Activated naive CD4-positive, alpha-beta T cell treated with anti-CD3 and anti-CD28 coated beads, Interleukin-2, amount 50 U/mL, for 72 hours (primary cell): ENCODE results near the gene TOP1. TPM values are rescaled to one million over a fixed set of nuclear protein-coding genes. Genes with fewer than 3 reads are reported as not detected.
A peak's percentile ranks its signal among the peaks of the same experiment; 100 is the strongest.

ENCODE experiments used
- ATAC-seq, 2 donors: fragments of 150-1000 bp; cut with Tn5 transposase; 2 replicates each; pipeline ENCODE4 v1.10.0; 2021; ENCODE audit warnings: mild to moderate bottlenecking in 2 of 2, moderate library complexity in 2 of 2
- DNase-seq, 2 donors: peaks; one replicate each; pipeline ENCODE4 v3.0.0; 2021 to 2022; ENCODE audit warnings: low spot score in 2 of 2
- H3K27ac Mint-ChIP-seq, 2 donors: one replicate each; pipeline ENCODE4 v1.8.0; 2022; ENCODE audit warnings: mild to moderate bottlenecking in 2 of 2, mixed read lengths in 2 of 2
- H3K36me3 Mint-ChIP-seq, 2 donors: one replicate each; pipeline ENCODE4 v1.8.0; 2022; ENCODE audit warnings: mixed read lengths in 2 of 2
- H3K9me3 Mint-ChIP-seq, 2 donors: one replicate each; pipeline ENCODE4 v1.8.0; 2022; ENCODE audit warnings: mixed read lengths in 2 of 2
- total RNA-seq, 2 donors: library from RNA; stranded (reverse); gene quantifications; one replicate each; pipeline ENCODE4 v1.2.3, GENCODE V29; 2022

The TOP1 gene
- total RNA-seq, 2 donors from 2014 or later: 62.4 to 98.9 TPM

GRCh38 chr20:41136680-41137613 lies 108.3 kb downstream of the TOP1 start, which contains the start of gene PLCG1:
Gene PLCG1, plus strand, starts transcription at chr20:41137543. Its CDS starts 99 bp downstream, at chr20:41137642.
- ATAC-seq (peak; percentile 63 to 73), DNase-seq (peak; percentile 88 to 89)
- Mint-ChIP-seq H3K36me3 (peaks cover 23 to 34% of the 10 kb centered on the region in 2 donors), H3K27ac (peak within 1 kb of the TSS; percentile 93 to 95), H3K9me3 (no peaks in the 10 kb centered on the region)

GRCh38 chr20:41137614-41138474 lies 109.2 kb downstream of the TOP1 start:
- Mint-ChIP-seq H3K36me3 (peaks cover 23 to 38% of the 10 kb centered on the region in 2 donors), H3K27ac (peak overlapping the region; percentile 93 to 95), H3K9me3 (no peaks in the 10 kb centered on the region)
- peak; percentile 21 to 25 for ATAC-seq
- DNase-seq: peak; percentile 62 to 80

- ATAC-seq (peak in 1 of 2 donors; percentile 11), DNase-seq (peak; percentile 34 to 67)
- Mint-ChIP-seq H3K27ac (peak overlapping the region; percentile 93 to 95), H3K9me3 (no peaks in the 10 kb centered on the region), H3K36me3 (peaks cover 23 to 40% of the 10 kb centered on the region in 2 donors)
These were observed 110.0 kb downstream of the TOP1 start for GRCh38 chr20:41138475-41139226.

GRCh38 chr20:41139227-41140093 lies 110.8 kb downstream of the TOP1 start:
- ATAC-seq: no peak

GRCh38 chr20:41140226-41141133 lies 111.9 kb downstream of the TOP1 start:
- H3K36me3 Mint-ChIP-seq: peaks cover 31 to 58% of the 10 kb centered on the region in 2 donors
- peak overlapping the region; percentile 93 to 95 for H3K27ac Mint-ChIP-seq
- H3K9me3 Mint-ChIP-seq: no peaks in the 10 kb centered on the region
- DNase-seq: peak in 1 of 2 donors; percentile 56
- peak in 1 of 2 donors; percentile 13 for ATAC-seq

More at GRCh38 chr20:41139227-41140093, 110.8 kb downstream of the TOP1 start:
- H3K36me3 Mint-ChIP-seq: peaks cover 25 to 48% of the 10 kb centered on the region in 2 donors
- no peaks in the 10 kb centered on the region for H3K9me3 Mint-ChIP-seq
- peak overlapping the region; percentile 93 to 95 for H3K27ac Mint-ChIP-seq
- peak in 1 of 2 donors; percentile 51 for DNase-seq

GRCh38 chr20:41141153-41141815 lies 112.7 kb downstream of the TOP1 start:
- ATAC-seq: peak in 1 of 2 donors; percentile 6
- DNase-seq: peak in 1 of 2 donors; percentile 66
- Mint-ChIP-seq H3K9me3 (no peaks in the 10 kb centered on the region), H3K36me3 (peaks cover 31 to 61% of the 10 kb centered on the region in 2 donors), H3K27ac (peak overlapping the region; percentile 93 to 95)

GRCh38 chr20:41142245-41142644 lies 113.6 kb downstream of the TOP1 start:
- Mint-ChIP-seq H3K9me3 (no peaks in the 10 kb centered on the region), H3K27ac (peak overlapping the region; percentile 93 to 95), H3K36me3 (peaks cover 31 to 69% of the 10 kb centered on the region in 2 donors)
- ATAC-seq (no peak), DNase-seq (peak in 1 of 2 donors; percentile 55)

- Mint-ChIP-seq H3K9me3 (no peaks in the 10 kb centered on the region), H3K36me3 (peaks cover 31 to 72% of the 10 kb centered on the region in 2 donors), H3K27ac (peak overlapping the region; percentile 93 to 95)
- DNase-seq: peak in 1 of 2 donors; percentile 63
- peak in 1 of 2 donors; percentile 52 for ATAC-seq
These were observed 114.3 kb downstream of the TOP1 start for GRCh38 chr20:41142919-41143318.

- H3K27ac Mint-ChIP-seq: peak overlapping the region; percentile 0 to 95
- ATAC-seq (no peak), DNase-seq (no peak)
- peaks cover 29 to 69% of the 10 kb centered on the region in 2 donors for H3K36me3 Mint-ChIP-seq
- H3K9me3 Mint-ChIP-seq: no peaks in the 10 kb centered on the region
These were observed 114.7 kb downstream of the TOP1 start for GRCh38 chr20:41143354-41143753.

GRCh38 chr20:41145317-41145716 lies 116.7 kb downstream of the TOP1 start:
- ATAC-seq: no peak
- H3K36me3 Mint-ChIP-seq: peaks cover 21 to 59% of the 10 kb centered on the region in 2 donors
- H3K9me3 Mint-ChIP-seq: no peaks in the 10 kb centered on the region
- DNase-seq: no peak
- peak overlapping the region; percentile 25 to 95 for H3K27ac Mint-ChIP-seq

GRCh38 chr20:41145821-41146620 lies 117.4 kb downstream of the TOP1 start:
- no peaks in the 10 kb centered on the region for H3K9me3 Mint-ChIP-seq
- H3K36me3 Mint-ChIP-seq: peaks cover 17 to 52% of the 10 kb centered on the region in 2 donors
- H3K27ac Mint-ChIP-seq: peak overlapping the region; percentile 90 to 95
- ATAC-seq: no peak
- no peak for DNase-seq

GRCh38 chr20:41147767-41148191 lies 119.2 kb downstream of the TOP1 start:
- H3K27ac Mint-ChIP-seq: peak overlapping the region; percentile 40 to 90
- peaks cover 15 to 53% of the 10 kb centered on the region in 2 donors for H3K36me3 Mint-ChIP-seq
- H3K9me3 Mint-ChIP-seq: no peaks in the 10 kb centered on the region
- DNase-seq (no peak), ATAC-seq (no peak)

- peak overlapping the region; percentile 67 to 72 for H3K27ac Mint-ChIP-seq
- peaks cover 15 to 51% of the 10 kb centered on the region in 2 donors for H3K36me3 Mint-ChIP-seq
- DNase-seq: no peak
- no peaks in the 10 kb centered on the region for H3K9me3 Mint-ChIP-seq
- no peak for ATAC-seq
These were observed 120.3 kb downstream of the TOP1 start for GRCh38 chr20:41148942-41149341.
